ENCODE measurements around the gene RFTN1.

DNA sequence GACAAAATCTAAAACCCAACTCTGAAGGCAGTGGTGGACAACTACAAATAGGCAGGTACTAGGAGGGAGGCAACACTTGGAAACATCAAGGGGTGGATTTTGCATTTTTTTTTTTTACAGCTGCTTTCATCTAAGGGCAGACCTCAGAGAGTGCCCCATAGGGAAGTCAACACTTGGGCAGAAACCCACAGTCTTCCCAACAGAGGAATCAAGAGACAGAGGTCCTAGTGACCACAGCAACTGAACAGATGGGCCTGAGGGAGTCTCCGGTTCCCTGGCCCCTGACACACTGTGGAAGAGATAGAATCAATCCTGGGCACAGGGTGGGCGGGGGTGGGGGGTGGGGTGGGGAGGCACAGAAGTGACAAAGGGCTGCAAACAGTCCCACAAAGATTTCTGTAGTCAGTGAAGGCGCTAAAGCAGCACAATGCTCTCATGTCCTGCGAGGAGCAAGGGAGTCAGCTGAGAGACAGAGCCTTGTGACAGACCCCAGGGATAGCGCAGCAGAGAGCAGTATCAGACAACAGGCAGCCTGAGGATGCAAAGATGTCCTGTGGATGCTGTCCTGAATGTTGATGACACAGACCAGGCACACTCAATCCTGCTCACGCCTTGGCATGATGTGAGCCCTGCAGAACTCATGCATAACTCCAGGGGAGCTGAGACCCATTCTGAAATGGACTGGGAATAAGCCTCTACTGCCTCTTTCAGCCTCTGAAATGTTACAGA, 6.9 kb upstream of the RFTN1 start:
- TF ChIP-seq POLR2AphosphoS5 (IDR thresholded peaks at IDR 0.05; ENCODE audit: borderline replicate concordance, low read depth, low read length) (no peak), EZH2 (IDR thresholded peaks at IDR 0.05) (no peak), FOXP2 (optimal IDR thresholded peaks at IDR 0.05; ENCODE audit: control extremely low read depth, extremely low read length, insufficient read depth) (no peak)
